Fibroblast of gingiva (primary cell): Measurements from ENCODE around the gene ZNF705A.
"Not testable (repeated sequence)": the region's sequence is repeated elsewhere in the genome, so short reads cannot be mapped to it uniquely, and the experiment has no call there.

ENCODE experiments used
- DNase-seq: peaks from one replicate; pipeline ENCODE4 v3.0.0-alpha.2; 2011; ENCODE audit warnings: low read depth

Gene ZNF705A

GRCh38 chr12:8184206-8184605 lies 27.4 kb downstream of the ZNF705A start:
- not testable (repeated sequence) for DNase-seq

- not testable (repeated sequence) for DNase-seq
These were observed 31.3 kb downstream of the ZNF705A start for GRCh38 chr12:8188088-8188487.

- peak; percentile 65 for DNase-seq
These were observed 41.0 kb downstream of the ZNF705A start for GRCh38 chr12:8197685-8198308.

DNA sequence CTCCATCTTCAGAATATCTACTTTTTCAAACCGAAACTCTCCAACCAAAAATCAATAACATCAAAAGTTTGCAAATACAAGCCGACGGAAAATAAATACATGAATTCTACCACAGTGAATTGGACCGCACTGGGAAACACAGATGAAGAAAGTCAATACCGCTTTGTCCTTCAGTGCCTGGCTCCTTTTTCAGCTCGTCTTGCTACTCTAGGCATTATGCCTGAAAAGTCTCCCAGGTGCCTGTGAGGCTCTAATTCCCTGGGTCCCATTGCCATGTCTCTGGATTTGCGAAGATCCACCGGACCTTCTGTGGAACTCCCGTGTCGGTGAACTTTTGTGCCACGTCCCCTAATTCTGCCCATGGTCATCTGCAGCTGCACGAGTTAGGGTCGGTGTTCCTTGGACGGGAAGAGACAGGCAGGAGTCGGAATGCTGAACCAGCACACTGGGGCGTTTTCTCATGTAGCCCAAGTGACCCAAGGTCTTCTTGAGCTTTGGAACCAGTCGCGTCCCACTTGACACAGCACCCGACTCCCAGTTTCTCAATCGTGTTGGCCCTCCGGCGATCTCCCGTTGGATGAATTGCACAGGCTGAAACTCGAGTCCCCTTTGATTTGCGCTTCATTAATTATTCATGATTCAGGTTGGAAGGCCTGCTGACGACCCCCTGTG lies 62.0 kb downstream of the ZNF705A start:
- DNase-seq, result not testable (repeated sequence)

DNA sequence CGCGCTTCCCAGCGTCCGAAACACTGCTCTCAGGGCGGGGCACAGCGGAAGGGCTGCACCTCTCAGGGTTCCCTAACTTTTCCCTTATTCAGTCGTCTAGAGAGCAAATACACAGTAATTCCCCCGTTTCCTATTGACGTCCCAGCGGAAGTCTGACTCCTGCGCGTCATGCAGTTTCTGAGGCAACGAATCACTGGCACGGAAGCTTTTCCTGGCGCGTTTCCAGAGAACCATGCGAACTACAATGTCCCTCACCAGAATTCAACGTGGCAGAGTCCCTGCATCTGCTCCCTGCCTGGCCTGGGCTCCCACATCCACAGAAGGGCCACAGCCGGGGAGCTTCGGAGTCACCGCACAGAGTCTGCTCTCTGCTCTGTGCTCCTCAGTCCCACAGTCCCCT lies 64.6 kb downstream of the ZNF705A start:
- not testable (repeated sequence) for DNase-seq

GRCh38 chr12:8221844-8222243 lies 65.0 kb downstream of the ZNF705A start:
- DNase-seq, result not testable (repeated sequence)

DNA sequence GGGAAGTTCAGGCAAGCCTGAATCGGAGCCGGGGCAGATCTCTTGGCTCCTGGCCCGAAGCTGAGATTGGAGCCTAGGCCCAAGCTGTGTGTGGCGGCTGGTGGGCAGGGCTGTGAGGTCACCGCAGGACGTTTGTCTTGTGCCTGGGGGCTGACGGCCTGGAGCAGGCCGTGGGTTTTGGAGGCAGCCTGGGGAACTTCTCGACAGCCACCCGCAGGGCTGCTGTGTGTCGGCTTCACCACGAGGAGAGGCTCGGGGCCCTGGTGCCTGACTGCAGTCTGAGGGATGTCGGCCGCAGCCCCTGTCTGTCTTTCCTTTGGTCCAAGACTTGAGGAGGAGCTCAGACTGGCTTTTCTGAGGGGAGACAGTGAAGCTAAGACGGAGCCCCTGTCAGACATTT lies 65.5 kb downstream of the ZNF705A start:
- not testable (repeated sequence) for DNase-seq

GRCh38 chr12:8223646-8224045 lies 66.8 kb downstream of the ZNF705A start:
- not testable (repeated sequence) for DNase-seq

- DNase-seq, result not testable (repeated sequence)
These were observed 68.0 kb downstream of the ZNF705A start for GRCh38 chr12:8224782-8225181.

DNA sequence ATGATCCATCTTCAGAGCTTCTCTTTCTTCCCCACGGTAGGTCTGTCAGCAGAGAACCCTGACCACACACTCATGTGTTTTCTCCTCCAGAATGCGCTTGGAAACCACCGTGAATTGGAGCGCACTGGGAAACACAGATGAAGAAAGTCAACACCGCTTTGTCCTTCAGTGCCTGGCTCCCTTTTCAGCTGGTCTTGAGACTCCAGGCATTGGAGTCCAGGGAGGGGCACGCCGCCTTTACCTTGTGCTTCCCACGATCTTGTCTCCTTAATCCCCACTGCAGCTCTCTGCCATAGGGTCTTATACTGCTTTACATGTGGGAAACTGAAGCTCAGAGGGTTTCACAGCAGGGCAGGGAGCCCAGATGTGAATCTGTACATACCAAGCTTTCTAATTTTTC lies 69.5 kb downstream of the ZNF705A start:
- no peak for DNase-seq

GRCh38 chr12:8226992-8227731 lies 70.3 kb downstream of the ZNF705A start, which contains the start of gene FAM90A1:
Gene FAM90A1, minus strand, starts transcription at chr12:8227618. Its CDS starts 2,786 bp downstream, at chr12:8224832.
- DNase-seq, result not testable (repeated sequence)

- DNase-seq, result not testable (repeated sequence)
These were observed 70.9 kb downstream of the ZNF705A start for GRCh38 chr12:8227732-8228077.

DNA sequence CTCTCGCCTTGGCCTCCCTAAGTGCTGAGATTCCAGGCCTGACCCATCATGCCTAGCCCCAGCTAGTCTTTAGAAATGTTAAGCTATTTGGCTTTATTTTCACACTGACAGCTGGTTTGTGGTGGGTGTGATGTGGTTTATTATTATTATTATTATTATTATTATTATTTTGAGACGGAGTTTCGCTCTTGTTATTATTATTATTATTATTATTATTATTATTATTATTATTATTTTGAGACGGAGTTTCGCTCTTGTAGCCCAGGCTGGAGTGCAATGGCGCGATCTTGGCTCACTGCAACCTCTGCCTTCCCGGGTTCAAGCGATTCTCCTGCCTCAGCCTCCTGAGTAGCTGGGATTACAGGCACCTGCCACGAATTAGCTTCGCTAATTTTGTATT lies 71.8 kb downstream of the ZNF705A start:
- not testable (repeated sequence) for DNase-seq

GRCh38 chr12:8229486-8229885 lies 72.7 kb downstream of the ZNF705A start:
- not testable (repeated sequence) for DNase-seq
